OCI-LY7 (cell line): Measurements from ENCODE around the gene CD6. TPM values are rescaled to one million over a fixed set of nuclear protein-coding genes. Genes with fewer than 3 reads are reported as not detected.

Experiments
- BruUV-seq: library from RNA; stranded (reverse); fragments of 400-500 nt; replicated peaks from 2 replicates; lab custom pipeline; 2021; lab: Mats Ljungman, UMichigan
- CTCF ChIA-PET: fragments of 300-600 bp; sonication (Branson Sonifier 250); formaldehyde crosslinking; loops from one replicate; lab custom pipeline; 2022; ENCODE audit warnings: antibody characterized with exemption; ENCODE audit not compliant: unreplicated experiment; lab: Charles Lee
- POLR2A ChIA-PET: fragments of 300-600 bp; sonication (Branson Sonifier 250); formaldehyde crosslinking; loops from one replicate; lab custom pipeline; 2022; ENCODE audit warnings: antibody characterized with exemption; lab: Charles Lee
- DNase-seq: peaks from one replicate; pipeline ENCODE4 v3.0.0-alpha.2; 2015; ENCODE audit warnings: low spot score
- H2AFZ ChIP-seq: fragments of 200-600 bp; sonication (generic), shearing (Covaris generic); 2 replicates; pipeline ENCODE4 v1.6.1; 2014; ENCODE audit warnings: mild to moderate bottlenecking, antibody characterized with exemption, low read length, moderate library complexity
- H3K27ac ChIP-seq: fragments of 200-600 bp; sonication (generic); 2 replicates; pipeline ENCODE4 v1.5.1; 2014; ENCODE audit warnings: mixed run types, low read depth, mild to moderate bottlenecking, moderate library complexity, low read length, inconsistent platforms; ENCODE audit not compliant: poor library complexity, severe bottlenecking
- H3K36me3 ChIP-seq: fragments of 200-600 bp; sonication (generic); 2 replicates; pipeline ENCODE4 v1.6.1; 2014; ENCODE audit warnings: mild to moderate bottlenecking, antibody characterized with exemption, low read length, moderate library complexity, mixed read lengths; ENCODE audit not compliant: insufficient read depth
- H3K4me1 ChIP-seq: fragments of 200-600 bp; sonication (generic); 2 replicates; pipeline ENCODE4 v1.5.1; 2014; ENCODE audit warnings: mild to moderate bottlenecking, low read length; ENCODE audit not compliant: insufficient read depth, poor library complexity, severe bottlenecking
- H3K4me2 ChIP-seq: fragments of 200-600 bp; sonication (generic); 2 replicates; pipeline ENCODE4 v1.6.1; 2014; ENCODE audit warnings: mild to moderate bottlenecking, low read length
- H3K4me3 ChIP-seq: fragments of 200-600 bp; sonication (generic); 2 replicates; pipeline ENCODE4 v1.5.1; 2014; ENCODE audit warnings: mild to moderate bottlenecking, low read depth, low read length; ENCODE audit not compliant: poor library complexity, severe bottlenecking
- H3K79me2 ChIP-seq: fragments of 200-600 bp; sonication (generic); 2 replicates; pipeline ENCODE4 v1.6.1; 2016; ENCODE audit warnings: low read depth, mild to moderate bottlenecking, low read length, moderate library complexity, mixed read lengths; ENCODE audit not compliant: insufficient read depth
- H3K9me2 ChIP-seq: fragments of 200-600 bp; sonication (generic); 2 replicates; pipeline ENCODE4 v1.6.1; 2016; ENCODE audit warnings: mild to moderate bottlenecking, low read length, mixed read lengths; ENCODE audit not compliant: insufficient read depth
- H3K9me3 ChIP-seq: fragments of 200-600 bp; sonication (generic); 2 replicates; pipeline ENCODE4 v1.6.1; 2014; ENCODE audit warnings: mild to moderate bottlenecking, mixed run types, low read length, mixed read lengths
- H4K20me1 ChIP-seq: fragments of 200-600 bp; sonication (generic); 2 replicates; pipeline ENCODE4 v1.6.1; 2014; ENCODE audit warnings: mild to moderate bottlenecking, antibody characterized with exemption, low read length, moderate library complexity, mixed read lengths; ENCODE audit not compliant: insufficient read depth
- EZH2phosphoT487 ChIP-seq: fragments of 200-600 bp; sonication (generic); IDR thresholded peaks from 2 replicates; pipeline ENCODE4 v1.6.1; 2018; ENCODE audit warnings: low read depth, borderline replicate concordance, mild to moderate bottlenecking, mixed run types, antibody characterized with exemption, low read length, moderate library complexity, mixed read lengths
- intact Hi-C: fragments of 100-400 bp; cut with micrococcal nuclease; formaldehyde crosslinking; loops from one replicate; pipeline ENCODE4 v1.10.0; 2022; ENCODE audit not compliant: unreplicated experiment
- total RNA-seq, 2 experiments: library from RNA; depleted of rRNA in 1 of 2; stranded (reverse); fragments of >200 nt in 1 of 2; shearing (Covaris generic) in 1 of 2; gene quantifications; 2 replicates each; pipeline ENCODE4 v1.2.3, GENCODE V29; 2014 to 2022
- TF ChIP-seq, protein P1 (sequence below): fragments of 200-600 bp; sonication (generic); conservative IDR thresholded peaks from 2 replicates; pipeline ENCODE4 v1.5.1; 2014; ENCODE audit warnings: mild to moderate bottlenecking, antibody characterized with exemption, low read length, moderate library complexity, mixed read lengths

The CD6 gene
- total RNA-seq, 2 experiments from 2014 or later, result not detected

DNA sequence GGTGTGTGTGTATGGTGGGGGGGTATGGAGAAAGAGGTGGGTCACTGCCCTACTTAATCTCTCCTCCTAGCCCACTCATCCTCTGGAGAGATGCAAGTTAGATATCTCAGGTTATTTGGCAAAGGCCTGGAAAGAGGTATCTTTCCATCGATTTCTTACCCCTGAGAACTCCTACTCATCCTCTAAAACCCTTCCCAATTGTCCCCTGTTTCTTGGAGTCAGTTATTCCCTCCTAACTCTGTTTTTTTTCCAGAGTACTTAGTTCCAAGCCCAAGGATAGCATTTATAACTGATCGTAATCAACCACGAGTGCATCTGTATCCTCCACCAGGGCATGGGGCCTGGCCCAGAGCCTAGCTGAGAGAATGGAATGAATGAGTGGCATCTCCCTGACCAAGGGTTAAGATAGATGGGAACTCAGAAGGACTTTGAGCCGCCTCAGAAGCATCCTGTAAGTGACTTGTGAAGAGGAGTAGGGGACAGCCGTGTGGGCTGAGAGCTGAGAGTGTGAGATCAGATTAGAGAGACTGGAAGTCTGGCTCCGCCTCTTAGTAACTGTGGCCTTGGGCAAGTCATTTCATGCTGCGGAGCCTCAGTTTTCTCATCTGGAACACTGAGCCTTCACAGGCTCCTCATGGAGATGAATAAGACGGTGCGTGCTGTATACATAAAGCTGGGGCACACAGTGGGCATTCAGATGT lies 16.2 kb downstream of the CD6 start:
- TF ChIP-seq, protein P1, sequence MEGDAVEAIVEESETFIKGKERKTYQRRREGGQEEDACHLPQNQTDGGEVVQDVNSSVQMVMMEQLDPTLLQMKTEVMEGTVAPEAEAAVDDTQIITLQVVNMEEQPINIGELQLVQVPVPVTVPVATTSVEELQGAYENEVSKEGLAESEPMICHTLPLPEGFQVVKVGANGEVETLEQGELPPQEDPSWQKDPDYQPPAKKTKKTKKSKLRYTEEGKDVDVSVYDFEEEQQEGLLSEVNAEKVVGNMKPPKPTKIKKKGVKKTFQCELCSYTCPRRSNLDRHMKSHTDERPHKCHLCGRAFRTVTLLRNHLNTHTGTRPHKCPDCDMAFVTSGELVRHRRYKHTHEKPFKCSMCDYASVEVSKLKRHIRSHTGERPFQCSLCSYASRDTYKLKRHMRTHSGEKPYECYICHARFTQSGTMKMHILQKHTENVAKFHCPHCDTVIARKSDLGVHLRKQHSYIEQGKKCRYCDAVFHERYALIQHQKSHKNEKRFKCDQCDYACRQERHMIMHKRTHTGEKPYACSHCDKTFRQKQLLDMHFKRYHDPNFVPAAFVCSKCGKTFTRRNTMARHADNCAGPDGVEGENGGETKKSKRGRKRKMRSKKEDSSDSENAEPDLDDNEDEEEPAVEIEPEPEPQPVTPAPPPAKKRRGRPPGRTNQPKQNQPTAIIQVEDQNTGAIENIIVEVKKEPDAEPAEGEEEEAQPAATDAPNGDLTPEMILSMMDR, result no peak
- no peak for TF ChIP-seq EZH2phosphoT487
- Histone ChIP-seq H3K4me3 (no peak overlapping the region), H3K4me2 (no peak overlapping the region), H4K20me1 (no peaks in the 10 kb centered on the region), H3K36me3 (no peaks in the 10 kb centered on the region), H2AFZ (no peak overlapping the region), H3K79me2 (no peaks in the 10 kb centered on the region), H3K9me3 (no peaks in the 10 kb centered on the region), H3K27ac (no peak overlapping the region), H3K9me2 (no peaks in the 10 kb centered on the region), H3K4me1 (peaks cover 9% of the 10 kb centered on the region)
- BruUV-seq, result no TSS peak
- intact Hi-C loops, result no loop called here
- ChIA-PET POLR2A (no interaction called here), CTCF (no interaction called here)
- no peak for DNase-seq

DNA sequence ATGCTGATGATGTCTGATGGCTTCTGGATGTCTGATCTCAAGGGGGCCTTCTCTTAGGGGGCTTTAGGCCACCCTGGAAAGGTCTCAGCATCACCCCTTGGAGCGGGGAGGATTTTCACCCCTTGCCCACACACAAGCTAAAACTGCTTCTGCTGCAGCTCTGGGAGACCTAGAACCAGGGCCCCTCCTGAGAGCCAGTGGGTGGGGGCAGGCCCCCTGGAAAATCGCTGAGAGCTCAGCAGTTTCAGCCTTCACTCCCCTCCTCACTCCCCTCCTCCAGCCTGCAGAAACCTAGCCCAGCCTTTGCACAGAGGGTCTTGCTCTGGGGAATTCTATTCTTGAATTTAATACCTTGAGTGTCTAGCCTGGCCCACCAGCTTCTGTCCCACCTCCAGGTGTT lies 17.2 kb downstream of the CD6 start:
- ChIA-PET CTCF (no interaction called here), POLR2A (interaction anchor here (0.6 kb wide), 1 partner anchor 180 kb away, joined by 3 read pairs; no protein-coding TSS in a partner anchor)
- Histone ChIP-seq H3K4me1 (peaks cover 9% of the 10 kb centered on the region), H3K36me3 (no peaks in the 10 kb centered on the region), H2AFZ (no peak overlapping the region), H4K20me1 (no peaks in the 10 kb centered on the region), H3K4me3 (no peak overlapping the region), H3K4me2 (no peak overlapping the region), H3K27ac (no peak overlapping the region), H3K9me3 (no peaks in the 10 kb centered on the region), H3K79me2 (no peaks in the 10 kb centered on the region), H3K9me2 (no peaks in the 10 kb centered on the region)
- TF ChIP-seq, protein P1, result no peak
- no peak for TF ChIP-seq EZH2phosphoT487
- intact Hi-C loops, result no loop called here
- DNase-seq, result no peak
- BruUV-seq, result no TSS peak

DNA sequence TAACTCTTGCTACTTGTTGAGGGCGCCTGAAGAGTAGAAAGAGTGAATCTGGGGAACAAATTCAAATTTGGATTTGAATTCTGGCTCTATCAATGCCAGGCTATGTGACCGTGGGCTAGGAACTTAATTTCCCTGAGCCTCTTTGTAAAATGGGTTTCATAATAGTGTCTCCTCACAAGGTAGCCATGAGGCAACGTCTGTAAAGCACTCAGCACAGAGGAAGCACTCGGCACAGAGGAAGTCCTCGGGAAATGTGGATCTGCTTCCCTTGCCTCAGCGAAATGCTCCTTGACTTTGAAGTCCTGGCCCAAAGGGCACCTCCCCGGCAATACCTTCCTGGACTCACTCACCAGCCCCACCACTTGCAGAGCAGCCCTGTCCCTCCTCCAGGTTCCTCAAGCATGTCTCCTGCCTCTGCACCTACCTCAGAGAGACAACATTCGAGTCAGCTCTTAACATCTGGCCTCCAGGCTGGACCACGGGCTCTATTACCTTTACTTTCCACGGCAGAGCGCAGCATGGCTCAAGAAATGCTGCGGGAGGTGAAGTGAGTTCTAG lies 17.7 kb downstream of the CD6 start:
- Histone ChIP-seq H2AFZ (no peak overlapping the region), H3K79me2 (no peaks in the 10 kb centered on the region), H3K36me3 (no peaks in the 10 kb centered on the region), H3K27ac (no peak overlapping the region), H3K9me3 (no peaks in the 10 kb centered on the region), H3K9me2 (no peaks in the 10 kb centered on the region), H4K20me1 (no peaks in the 10 kb centered on the region), H3K4me3 (no peak overlapping the region), H3K4me2 (no peak overlapping the region), H3K4me1 (peaks cover 9% of the 10 kb centered on the region)
- intact Hi-C loops, result no loop called here
- ChIA-PET CTCF (no interaction called here), POLR2A (no interaction called here)
- TF ChIP-seq EZH2phosphoT487, result no peak
- TF ChIP-seq, protein P1, result no peak
- no TSS peak for BruUV-seq
- peak; percentile 57 for DNase-seq
